DMS114 treated with DMSO at 0.1 percent for 48 hours (cell line): Measurements from ENCODE around the gene PEPD.
"Not testable (repeated sequence)": the region's sequence is repeated elsewhere in the genome, so short reads cannot be mapped to it uniquely, and the experiment has no call there.

Experiments used
- DNase-seq: peaks from one replicate; lab custom pipeline; 2025; ENCODE audit not compliant: unreplicated experiment; lab: John Stamatoyannopoulos, UW

The PEPD gene

DNA sequence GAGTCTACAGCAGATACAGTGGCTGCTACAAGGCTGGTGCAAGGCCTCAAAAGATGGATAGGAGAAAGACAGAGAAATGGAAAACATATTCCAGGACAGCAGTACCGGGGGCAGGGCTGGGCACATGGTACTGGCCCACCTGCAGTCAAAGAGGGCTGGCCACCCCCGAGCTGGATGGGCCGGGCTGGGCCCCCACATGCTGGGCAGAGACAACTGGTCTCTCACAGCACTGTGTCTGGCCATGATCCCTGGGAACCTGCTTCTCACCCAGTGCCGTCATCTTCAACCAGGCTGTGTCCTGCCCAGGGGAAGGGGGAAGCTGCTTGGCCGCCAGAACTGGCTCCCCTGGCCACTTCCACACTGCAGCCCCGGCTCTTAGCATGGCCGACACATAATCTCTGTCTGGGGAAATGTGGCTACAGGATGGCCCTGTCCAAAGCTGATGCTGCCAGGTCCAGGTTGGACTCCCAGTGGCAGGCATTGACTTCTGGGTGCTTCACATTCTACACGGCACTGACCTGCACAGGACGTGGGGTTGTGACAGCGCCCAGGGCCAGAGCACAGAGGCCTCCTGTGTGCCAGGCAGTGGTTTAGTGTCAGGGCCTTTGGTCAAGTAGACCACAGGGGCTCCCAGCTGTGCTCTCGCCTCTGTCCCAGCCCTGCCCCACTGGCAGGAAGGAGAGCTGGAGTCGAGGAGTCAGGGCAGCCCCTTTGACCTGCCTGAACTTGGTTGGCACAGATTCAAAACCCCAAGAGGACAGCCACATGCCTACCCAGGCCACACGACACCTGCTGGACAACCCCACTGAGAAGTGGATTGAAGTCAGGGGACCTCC, 21.7 kb downstream of the PEPD start:
- no peak for DNase-seq

DNA sequence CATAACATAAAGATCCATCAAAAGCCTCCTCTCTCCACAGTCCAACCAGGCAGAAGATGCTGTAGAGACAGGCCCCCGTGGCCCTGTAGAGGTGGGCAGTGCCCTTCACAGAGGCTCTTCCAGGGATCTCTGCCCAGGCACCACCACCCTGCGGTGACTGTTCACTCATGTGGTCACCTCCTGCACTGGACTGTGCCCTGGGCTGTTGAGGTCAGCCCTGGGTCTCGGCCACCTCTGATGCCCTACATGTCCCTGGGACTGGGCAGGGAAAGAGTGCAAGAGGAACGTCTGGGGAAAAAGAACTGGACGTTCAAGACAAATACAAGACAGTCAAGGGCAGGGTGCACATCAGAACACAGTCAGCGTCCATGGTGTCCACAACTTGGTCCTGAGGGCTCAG, 22.3 kb downstream of the PEPD start:
- no peak for DNase-seq

DNA sequence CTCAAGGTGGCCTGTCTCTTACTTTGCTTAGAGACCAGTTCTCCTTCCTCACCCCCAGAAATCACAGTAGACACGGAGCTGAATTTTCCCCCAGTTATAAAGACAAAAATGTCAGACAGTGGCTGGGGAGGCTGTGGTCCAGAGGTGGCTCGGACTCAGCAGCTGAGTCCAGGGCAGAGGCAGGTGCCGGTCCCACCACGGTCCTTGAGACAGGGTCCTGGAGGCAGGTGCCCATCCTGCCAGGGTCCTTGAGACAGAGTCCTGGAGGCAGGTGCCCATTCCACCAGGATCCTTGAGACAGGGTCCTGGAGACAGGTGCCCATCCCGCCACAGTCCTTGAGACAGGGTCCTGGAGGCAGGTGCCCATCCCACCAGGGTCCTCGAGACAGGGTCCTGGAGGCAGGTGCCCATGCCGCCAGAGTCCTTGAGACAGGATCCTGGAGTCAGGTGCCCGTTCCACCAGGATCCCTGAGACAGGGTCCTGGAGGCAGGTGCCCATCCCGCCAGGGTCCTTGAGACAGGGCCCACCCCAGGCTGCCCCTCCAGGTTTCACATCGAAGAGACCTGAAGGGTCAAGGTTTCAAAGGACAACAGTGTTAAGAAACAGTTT, 23.1 kb downstream of the PEPD start:
- DNase-seq, result no peak

DNA sequence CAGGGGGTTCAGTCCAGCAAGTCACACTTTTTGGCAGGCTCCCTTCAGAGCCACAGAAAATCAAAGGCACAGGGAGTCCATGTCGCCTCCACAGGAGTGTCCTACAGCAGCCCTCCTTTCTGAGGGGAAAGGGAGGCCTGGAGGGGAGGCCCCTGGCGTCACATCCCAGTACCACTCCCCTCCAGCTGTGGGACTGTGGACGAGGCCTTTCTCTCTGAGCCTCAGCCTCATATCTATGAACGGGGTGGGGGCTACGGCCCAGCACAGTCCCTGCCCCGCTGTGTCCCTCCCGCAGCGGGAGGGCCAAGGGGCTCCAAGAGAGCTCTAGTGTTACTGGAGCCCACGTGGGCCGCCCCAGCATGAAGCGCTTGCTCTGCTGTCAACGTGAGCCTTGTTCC, 23.8 kb downstream of the PEPD start:
- DNase-seq, result no peak

DNA sequence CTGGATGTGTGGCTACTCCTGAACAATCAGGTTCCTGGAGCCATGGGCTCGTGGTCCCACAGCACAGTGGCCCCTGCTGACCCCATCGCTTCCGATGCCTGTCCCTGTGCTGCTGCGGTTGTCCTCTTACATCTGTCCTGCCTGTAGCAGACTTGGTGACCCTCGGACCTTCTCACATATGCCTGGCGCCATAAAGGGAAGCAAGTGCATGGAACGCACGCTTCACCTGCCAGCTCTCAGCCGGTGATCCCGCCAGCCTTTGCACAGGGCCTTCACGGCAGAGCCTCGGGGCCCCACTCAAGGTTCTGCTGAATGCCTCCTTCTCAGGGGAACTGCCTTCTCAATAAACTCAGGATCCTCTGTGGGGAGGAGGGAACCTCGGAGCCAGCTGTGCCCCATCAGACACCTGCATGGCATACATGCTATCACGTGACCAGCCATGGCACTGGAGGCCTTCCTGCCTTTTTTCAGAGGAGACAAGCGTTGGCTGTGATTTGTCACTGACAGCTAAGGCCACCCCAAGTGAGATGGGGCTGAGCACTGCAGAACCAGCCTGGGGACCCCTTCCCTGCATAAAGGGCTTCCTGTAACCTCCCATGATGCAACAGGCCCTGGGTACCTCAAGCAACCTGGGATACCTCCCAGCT, 24.3 kb downstream of the PEPD start:
- no peak for DNase-seq

DNA sequence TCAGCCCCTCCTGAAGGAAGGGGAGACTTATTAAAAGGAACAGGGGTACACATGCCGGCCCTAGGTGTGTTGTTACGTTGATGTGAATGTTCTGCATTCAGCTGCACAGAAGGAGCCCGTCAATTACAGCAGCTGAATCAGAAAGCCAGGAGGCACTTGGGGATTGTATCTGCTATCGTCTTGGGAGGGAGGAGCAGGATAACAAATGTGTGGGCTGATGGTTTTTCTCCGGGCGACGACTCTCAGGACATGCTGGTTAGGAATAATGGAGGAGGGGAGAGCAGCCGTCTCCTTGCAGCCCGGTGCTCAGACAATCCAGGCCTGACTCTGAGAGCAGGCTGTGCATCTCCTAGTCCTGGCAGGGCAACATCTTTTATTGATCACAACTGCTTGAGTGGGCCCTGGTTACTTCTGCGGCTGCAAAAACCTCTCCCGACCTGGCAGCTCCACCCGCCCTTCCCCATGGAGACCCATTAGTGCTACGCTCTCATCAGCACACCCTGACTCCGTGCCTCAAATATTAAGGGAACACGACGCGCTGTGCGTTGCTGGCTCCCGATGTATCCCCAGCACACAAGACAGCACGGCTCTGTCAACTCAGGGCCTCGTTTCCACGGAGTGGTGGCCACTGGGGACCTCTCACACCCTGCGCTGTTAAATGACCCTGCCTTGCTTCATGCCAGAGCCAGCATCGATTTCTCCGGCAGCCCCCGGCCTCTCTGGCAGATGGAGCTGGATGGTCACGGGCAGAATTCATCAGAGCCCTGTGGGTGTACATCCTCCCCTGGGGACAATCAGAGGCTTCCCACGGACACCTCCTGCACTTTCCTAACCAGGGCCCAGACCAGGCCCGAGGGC, 25.3 kb downstream of the PEPD start:
- no peak for DNase-seq

DNA sequence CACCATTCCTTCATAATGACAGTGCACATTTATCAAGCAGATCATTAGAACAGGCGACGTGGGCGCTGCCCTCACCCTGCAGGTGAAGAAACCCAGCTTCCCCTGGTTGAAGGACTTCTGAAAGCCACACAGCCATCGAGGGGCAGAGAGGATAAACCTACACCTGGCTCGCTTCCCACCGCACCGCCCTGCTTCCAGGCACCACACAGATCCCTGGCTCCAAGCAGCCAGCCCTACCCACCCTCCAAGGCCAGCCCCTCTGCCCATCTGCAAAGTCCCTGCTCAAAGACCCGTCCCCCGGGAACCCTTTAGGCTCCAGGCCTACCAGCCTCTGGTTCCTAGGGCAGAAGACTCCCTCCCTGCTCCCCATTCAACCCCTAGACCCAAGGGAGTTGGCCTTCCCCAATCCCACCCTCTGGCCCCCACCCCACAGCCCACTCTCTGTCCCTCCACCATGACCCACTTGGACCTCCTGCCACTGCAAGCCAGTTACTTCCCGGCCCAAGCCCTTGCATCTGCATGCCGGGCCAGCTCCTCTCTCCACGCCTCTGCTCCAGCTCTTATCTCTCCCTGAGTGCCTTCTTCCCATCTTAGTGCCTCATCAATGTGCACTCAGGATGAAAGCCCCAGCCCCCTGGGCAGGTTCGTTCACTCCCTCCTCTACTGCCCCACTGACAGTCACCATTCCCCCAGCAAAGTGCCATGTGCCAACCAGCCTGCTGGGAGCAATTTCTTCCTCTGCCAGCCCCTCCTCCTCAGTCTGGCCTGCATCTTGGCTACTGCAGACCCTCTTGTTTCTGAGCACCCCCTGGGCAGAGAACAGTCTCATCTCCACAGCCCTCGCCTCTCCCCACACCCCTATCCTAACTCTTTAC, 28.0 kb downstream of the PEPD start:
- no peak for DNase-seq

DNA sequence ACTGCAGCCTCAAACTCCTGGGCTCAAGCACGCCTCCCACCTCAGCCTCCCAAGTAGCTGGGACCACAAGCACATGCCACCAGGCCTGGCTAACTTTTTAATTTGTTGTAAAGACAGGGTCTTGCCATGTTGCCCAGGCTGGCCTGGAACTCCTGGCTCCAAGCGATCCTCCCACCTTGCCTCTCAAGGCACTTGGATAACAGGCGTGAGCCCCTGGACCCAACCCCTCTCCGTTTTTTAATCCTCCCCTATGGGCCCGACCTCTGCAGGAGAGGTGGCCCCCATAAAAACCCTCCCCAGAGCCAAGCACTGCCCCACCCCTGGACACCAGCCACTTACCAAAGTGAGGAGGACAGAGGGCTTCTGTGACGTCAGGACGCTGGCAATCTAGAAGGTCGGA, 28.6 kb downstream of the PEPD start:
- no peak for DNase-seq

DNA sequence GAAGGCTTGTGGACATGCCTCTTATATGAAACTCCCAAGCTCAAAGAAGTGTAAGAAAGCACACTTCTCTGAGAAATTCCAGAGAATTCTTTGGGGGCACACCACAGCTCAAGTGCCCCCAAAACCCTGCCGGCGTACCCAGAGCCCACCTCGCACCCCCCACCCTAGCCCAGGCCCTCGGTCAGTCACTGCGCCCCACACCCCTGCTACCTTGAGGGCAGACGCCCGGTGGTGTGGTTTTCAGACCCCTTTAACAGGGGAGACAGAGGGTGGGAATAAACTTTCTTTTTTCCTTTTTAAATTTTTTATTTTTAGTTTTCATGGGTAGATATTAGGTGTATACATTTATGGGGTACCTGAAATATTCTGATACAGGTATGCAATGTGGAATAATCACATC, 29.5 kb downstream of the PEPD start:
- no peak for DNase-seq

DNA sequence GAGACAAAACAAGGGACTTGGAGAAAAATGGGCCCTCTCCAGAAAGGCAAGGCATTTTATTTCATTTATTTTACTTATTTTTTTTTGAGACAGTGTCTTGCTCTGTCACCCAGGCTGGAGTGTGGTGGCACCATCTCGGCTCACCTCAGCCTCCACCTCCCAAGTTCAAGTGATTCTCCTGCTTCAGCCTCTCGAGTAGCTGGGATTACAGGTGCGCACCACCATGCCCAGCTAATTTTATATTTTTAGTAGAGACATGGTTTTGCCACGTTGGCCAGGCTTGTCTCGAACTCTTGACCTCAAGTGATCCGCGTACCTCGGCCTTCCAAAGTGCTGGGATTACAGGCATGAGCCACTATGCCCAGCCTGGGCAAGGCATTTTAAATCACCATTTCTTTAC, 31.0 kb downstream of the PEPD start:
- not testable (repeated sequence) for DNase-seq

DNA sequence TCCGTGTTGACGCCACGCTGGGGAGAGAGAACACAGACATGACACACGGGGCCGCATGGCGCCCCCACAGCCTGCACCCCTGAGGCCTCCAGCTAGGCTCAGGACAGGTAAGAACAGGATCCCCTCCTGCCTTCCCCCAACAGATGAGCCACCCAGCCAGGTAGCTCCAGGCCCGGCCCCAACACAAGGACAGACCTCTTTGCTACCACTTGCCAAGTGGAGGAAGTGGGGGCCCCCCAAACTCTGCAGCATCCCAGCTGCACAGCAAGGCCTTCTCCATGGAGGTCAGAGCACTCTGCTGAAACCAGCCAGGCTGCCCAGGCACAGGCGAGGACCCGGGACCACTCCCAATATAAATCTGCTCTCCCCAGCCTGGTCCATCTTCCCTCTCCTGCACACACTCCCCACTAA, 31.5 kb downstream of the PEPD start:
- DNase-seq, result no peak

DNA sequence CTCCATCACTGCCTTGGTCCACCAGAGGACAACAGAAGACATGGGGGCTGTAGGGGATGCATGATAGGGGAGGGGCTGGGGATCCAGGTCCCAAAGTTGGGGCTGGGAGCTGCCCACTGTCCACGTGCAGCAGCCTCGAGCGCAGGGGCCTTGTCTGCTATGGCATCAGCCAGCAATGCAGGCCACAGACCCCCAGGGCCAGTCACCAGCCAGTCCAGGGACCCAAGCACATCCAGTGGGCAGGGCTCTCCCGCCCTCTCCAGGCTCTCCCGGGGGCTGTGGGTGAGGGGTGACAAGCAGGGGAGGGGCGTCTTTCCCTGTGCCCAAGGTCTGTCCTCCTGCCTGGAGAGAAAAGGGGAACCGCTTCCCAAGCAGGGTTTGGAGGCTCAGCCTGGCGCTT, 32.8 kb downstream of the PEPD start:
- no peak for DNase-seq

DNA sequence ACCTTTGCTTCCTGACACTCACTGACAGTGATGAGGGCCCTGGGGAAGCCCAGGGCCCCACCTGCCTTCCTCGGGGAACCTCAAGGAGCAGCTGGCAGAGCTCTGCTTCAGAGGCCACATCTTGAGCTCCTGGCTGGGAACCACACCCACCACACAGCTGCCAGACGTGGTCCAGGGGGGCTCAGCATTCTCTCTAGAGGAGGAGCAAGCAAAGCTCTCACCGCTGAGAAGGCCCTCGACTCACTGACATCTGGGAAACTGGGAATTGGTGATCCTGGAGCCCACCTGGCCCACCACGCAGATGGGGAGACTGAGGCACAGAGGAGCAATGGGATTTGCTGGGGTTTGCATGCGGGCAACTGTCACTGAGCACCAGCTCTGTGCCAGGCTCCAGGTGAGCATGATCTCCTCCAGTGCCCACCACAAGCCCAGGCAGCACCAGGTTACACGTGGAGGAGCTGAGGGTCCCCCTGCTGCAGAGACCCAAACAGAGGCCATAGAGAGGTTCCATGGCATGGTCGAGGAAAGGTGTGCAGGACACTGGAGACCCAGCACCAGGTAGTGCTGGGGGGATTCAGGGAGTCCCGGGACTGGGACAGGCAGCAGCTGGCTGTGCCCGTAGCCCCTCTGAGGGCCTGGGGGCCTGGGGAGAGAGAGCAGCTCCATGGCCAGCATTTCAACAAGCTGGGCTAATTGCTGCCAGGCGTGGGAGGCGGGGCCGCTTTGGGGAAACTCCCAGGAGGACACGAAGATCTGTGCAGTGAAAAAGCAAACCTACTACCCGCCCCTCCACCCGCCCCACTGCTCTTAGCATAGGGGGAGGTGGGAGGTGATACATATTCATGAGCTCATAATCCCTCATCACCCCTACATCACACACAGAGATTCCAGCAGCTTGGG, 33.4 kb downstream of the PEPD start:
- DNase-seq, result no peak

DNA sequence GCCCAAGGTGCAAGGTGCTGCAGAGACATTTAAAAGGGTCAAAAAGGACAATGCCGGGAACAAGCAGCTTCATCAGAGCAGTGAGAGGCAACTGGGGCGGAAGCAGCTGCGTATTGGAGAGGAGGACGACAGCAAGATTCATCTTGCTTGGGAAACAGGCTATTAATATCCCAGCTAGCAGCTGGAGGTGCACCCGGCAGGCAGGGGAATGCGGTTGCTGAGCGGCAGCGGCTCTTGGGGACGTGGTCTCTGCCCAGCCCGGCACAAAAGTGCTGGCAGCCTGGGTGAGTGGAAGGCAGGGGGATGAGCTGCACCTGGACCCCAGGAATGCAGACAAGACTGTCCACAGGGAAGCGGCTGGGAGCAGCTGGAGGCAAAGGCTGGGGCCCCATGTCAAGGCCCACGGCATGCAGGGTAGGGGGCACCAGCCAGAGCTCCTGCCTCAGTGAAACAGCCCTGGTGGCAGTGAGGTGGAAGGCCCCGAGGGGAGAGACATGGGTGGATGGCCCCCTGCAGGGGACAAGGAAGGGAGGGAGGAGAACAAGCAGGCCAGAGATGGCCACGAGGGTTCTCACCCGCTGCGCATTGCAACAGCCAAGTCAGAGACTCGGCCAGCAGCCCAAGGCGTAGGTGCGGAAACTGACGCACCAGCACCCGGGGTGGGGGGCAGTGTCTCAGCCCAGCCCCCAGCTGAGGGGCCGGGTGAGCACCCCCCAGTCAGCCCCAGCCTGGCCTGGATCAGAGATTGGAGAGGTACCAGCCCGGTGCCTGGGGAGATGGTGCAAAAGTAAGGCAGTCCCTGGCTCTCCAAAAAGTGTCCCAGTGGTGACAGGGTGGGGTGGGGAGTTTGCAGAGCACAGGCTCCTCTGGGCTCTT, 34.4 kb downstream of the PEPD start:
- no peak for DNase-seq

DNA sequence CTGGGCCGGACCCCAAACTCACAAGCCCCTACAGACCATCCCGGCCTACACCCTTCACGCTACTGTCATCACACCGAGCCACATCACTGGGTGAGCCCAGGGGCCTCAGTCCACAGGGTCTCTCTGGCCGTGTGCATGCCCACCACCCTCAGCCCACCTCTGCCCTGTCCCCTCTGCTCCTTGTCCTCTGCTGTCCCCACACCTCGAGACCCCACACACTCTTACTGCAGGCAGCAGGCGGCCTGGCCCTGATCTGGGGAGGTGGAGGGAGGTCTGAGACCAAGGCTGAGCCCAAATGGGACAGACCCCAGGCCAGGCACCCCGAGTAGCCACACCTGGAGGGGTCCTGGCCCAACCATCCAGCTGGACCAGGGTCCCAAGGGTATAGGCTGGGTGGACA, 35.2 kb downstream of the PEPD start:
- DNase-seq, result no peak

DNA sequence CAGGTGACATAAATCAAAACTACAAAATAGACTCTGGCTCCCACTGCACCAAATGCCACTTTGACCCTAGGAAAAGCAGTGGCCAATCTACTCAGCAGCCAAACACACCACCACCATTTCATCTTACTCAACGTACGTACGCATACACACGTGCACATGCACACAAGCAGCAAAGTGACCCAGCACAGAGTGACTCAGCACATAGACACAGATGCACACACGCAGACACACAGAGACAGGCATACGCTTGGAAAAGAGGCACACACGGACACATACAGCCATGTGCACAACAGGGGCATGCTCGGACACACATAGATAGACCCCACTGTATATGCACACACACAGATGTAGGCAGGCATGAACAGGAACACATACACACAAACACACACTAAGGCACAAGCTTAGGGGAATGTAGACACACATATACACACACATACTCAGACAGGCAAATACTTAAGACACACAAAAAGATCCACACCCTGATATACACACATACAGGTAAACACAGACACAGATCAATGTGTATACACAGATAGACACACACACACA, 37.3 kb downstream of the PEPD start:
- no peak for DNase-seq

DNA sequence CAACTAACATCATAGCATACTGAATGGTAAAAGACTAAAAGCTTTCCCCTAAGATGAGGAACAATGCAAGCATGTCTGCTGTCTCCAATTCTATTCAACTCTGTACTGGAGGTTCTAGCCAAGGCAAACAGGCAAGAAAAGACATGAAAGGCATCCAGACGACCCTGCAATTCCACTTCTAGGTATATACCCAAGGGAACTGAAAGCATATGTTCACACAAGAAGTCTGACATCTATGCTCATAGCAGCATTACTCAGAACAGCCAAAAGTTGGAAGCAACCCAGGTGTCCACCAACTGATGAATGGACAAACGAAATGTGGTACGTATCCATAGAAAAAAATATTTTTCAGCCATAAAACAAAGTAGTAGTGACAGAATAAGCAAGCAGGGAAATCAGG, 39.1 kb downstream of the PEPD start:
- DNase-seq, result no peak

DNA sequence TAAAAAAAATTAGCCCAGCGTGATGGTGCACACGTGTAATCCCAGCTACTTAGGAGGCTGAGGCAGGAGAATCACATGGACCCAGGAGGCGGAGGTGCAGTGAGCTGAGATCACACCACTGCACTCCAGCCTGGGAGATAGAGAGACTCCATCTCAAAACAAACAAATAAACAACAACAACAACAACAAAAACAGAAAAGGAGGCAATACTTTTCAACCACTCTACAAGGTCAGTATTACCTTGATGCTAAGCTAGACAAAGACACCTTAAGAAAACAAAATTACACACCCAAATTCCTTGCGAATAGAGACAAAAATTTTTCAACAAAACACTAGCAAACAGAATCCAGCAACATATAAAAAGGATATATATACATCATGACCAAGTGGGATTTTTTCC, 39.7 kb downstream of the PEPD start:
- no peak for DNase-seq
